Hepatocyte (in vitro differentiated cells): ENCODE data around the gene FIGNL2.

Experiments used
- CTCF ChIP-seq: fragments of 200-600 bp; sonication (generic); IDR thresholded peaks from 2 replicates; pipeline ENCODE4 v1.5.1; 2016; ENCODE audit warnings: antibody characterized with exemption, mild to moderate bottlenecking; ENCODE audit not compliant: poor library complexity
- EZH2 ChIP-seq: fragments of 200-600 bp; sonication (generic); IDR thresholded peaks from 2 replicates; pipeline ENCODE4 v1.6.1; 2016; ENCODE audit warnings: antibody characterized with exemption, mild to moderate bottlenecking, borderline replicate concordance
- EZH2phosphoT487 ChIP-seq: fragments of 200-600 bp; sonication (generic); IDR thresholded peaks from one replicate; pipeline ENCODE4 v1.6.1; 2018; ENCODE audit warnings: antibody characterized with exemption, mild to moderate bottlenecking, low read depth, moderate library complexity; ENCODE audit not compliant: unreplicated experiment, severe bottlenecking

DNA sequence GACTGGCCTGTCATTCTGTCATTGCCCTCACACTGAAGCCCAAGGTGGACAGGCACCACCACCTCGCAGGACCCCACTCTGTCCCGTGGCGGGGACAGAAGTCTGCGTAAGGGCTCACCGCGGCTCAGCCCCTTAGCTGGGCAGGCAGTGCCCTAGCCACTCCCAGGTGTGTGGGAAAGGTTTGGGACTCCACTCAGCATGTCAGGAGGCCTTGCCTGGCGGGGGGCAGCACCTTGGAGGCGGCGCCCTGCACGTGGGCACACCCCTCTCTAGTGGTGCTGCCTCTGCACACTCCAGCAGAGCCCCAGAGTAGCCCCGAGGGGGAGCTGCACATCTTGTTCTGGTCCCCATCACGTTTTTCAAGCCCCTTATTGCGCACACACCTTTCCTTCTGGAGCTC, 35.6 kb downstream of the FIGNL2 start:
- TF ChIP-seq CTCF = no peak
- TF ChIP-seq EZH2 = no peak
- TF ChIP-seq EZH2phosphoT487 = no peak
